Muscle of leg (tissue), 11 donors: ENCODE results near the gene CCDC97. TPM values are rescaled to one million over a fixed set of nuclear protein-coding genes. Genes with fewer than 3 reads are reported as not detected.

Experiments
- DNase-seq: peaks from one replicate; pipeline ENCODE4 v3.0.0; 2013
- H3K27ac ChIP-seq: one replicate; pipeline ENCODE4 v1.5.1; 2013; ENCODE audit warnings: mild to moderate bottlenecking, low read length, control low read depth
- H3K27me3 ChIP-seq: one replicate; pipeline ENCODE4 v1.6.1; 2013; ENCODE audit warnings: low read length; ENCODE audit not compliant: control insufficient read depth, insufficient read depth
- H3K36me3 ChIP-seq: one replicate; pipeline ENCODE4 v1.6.1; 2013; ENCODE audit warnings: low read length; ENCODE audit not compliant: control insufficient read depth, insufficient read depth
- H3K4me1 ChIP-seq: one replicate; pipeline ENCODE4 v1.6.1; 2013; ENCODE audit warnings: low read length; ENCODE audit not compliant: control insufficient read depth, insufficient read depth
- H3K4me3 ChIP-seq: one replicate; pipeline ENCODE4 v1.5.1; 2013; ENCODE audit warnings: low read length, control low read depth
- H3K9me3 ChIP-seq: replicated peaks from 2 replicates; pipeline ENCODE4 v1.6.1; 2013; ENCODE audit warnings: low read depth, low read length; ENCODE audit not compliant: control insufficient read depth
- WGBS: methylation state at CpG from one replicate; pipeline ENCODE4 v1.1.5; 2013; ENCODE audit warnings: missing lambda C conversion rate; ENCODE audit not compliant: insufficient coverage; 5-methylcytosine and 5-hydroxymethylcytosine counted together
- polyA plus RNA-seq, 8 donors: library from polyadenylated mRNA; unstranded; fragments of 120-200 nt; gene quantifications; one replicate each; pipeline versions ENCODE4 v1.2.1 to v1.2.3, GENCODE V29; 2013; ENCODE audit warnings: inconsistent platforms in 1 of 8, low replicate concordance in 1 of 8; ENCODE audit not compliant: insufficient read length in 8 of 8, insufficient read depth in 1 of 8
- total RNA-seq: library from RNA; stranded (reverse); fragments of 120-200 nt; gene quantifications from one replicate; pipeline ENCODE4 v1.2.4, GENCODE V29; 2013

CCDC97 gene
- total and polyA plus RNA-seq, 9 donors: 14.4 to 38.5 (median 35.3) TPM

DNA sequence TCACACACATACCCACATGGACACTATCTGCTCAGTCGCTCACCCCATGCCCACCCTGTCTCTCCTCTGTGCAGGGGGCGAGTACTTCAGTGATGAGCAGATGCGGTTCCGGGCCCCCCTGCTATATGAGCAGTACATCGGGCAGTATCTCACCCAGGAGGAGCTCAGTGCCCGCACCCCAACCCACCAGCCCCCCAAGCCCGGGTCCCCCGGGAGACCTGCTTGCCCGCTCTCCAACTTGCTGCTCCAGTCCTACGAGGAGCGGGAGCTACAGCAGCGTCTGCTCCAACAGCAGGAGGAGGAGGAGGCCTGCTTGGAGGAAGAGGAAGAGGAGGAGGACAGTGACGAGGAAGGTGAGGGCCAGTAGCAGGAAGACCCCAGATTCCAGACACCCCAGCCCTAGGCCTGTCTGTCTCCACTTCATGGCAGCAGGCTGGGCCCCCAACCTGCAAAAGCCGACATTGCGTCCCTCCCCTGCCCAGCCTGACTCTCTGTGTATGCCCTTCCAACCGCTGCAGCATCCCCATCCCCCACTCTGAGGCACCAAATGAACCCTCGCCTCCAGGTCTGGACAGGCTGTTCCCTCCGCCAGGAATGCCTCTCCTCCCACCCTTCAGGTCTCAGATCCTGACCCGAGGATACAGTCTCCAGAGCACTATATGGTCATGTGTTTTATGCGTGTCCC, 9.7 kb downstream of the CCDC97 start:
- H3K4me1 ChIP-seq: peaks cover 27% of the 10 kb centered on the region
- WGBS: 83% methylated on average over 9 of the region's 20 CpGs
- no peaks in the 10 kb centered on the region for H3K27me3 ChIP-seq
- DNase-seq: no peak
- peaks cover 85% of the 10 kb centered on the region for H3K36me3 ChIP-seq
- no peak overlapping the region for H3K27ac ChIP-seq
- no peak overlapping the region for H3K4me3 ChIP-seq
- no peaks in the 10 kb centered on the region for H3K9me3 ChIP-seq

DNA sequence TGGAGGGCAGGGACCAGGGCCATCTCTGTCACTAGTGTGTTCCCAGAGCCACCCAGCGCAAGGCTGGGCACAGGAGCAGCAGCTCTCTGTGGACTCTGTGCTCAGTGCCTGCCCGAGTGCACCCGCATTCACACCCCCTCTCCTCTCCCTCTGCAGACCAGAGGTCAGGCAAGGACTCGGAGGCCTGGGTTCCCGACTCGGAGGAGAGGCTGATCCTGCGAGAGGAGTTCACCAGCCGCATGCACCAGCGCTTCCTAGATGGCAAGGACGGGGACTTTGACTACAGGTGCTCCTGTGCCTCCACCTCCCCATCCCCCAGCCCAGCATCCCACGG, 10.2 kb downstream of the CCDC97 start:
- Histone ChIP-seq H3K36me3 (peaks cover 83% of the 10 kb centered on the region), H3K9me3 (no peaks in the 10 kb centered on the region), H3K27ac (no peak overlapping the region), H3K27me3 (no peaks in the 10 kb centered on the region), H3K4me1 (peaks cover 32% of the 10 kb centered on the region), H3K4me3 (no peak overlapping the region)
- no peak for DNase-seq
- 87% methylated on average over 9 of the region's 11 CpGs for WGBS

DNA sequence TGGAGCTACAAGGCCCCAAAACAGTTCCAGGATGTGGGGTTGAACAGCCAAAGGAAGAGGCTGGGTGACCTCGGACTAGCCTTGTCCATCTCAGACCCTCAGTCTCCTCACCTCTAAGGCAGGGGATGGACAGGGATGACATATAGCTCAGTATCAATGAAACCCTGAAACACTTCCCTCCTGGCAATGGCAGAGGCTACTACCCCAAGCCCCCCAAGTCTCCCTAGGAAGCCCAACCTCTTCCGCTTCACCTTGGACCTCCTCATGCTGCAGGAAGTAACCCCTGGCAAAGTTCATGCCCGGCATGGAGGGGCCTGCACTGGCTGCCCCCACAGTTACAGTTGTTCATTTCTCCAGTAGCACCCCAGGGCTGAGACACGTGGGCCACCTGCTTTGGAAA, 10.6 kb downstream of the CCDC97 start:
- no peak for DNase-seq
- WGBS: 100% methylated on average over 1 of the region's 4 CpGs
- H3K9me3 ChIP-seq: no peaks in the 10 kb centered on the region
- H3K36me3 ChIP-seq: peaks cover 79% of the 10 kb centered on the region
- no peaks in the 10 kb centered on the region for H3K27me3 ChIP-seq
- H3K4me1 ChIP-seq: peaks cover 36% of the 10 kb centered on the region
- no peak overlapping the region for H3K27ac ChIP-seq
- no peak overlapping the region for H3K4me3 ChIP-seq

DNA sequence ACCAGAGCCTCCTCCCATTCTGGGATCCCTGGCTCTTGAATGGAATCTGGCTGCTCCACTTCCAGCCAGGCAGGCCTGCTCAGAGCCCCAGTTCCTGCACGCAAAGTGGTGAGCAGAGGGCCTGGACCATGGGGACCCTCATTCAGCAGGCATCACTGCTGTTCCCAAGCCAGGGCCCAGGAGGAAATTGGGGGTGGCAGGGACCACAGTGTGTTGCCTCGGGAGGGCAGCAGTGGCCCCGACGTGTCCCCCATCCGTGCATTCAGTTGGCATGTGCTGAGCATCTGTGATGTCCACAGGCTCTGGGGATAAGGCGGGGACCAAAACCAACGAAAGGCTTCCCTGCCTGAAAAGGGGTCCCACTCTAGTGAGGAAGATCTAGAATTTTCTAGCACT, 11.2 kb downstream of the CCDC97 start:
- peaks cover 72% of the 10 kb centered on the region for H3K36me3 ChIP-seq
- H3K4me3 ChIP-seq: no peak overlapping the region
- DNase-seq: no peak
- H3K27me3 ChIP-seq: peaks cover under 1% of the 10 kb centered on the region
- no peaks in the 10 kb centered on the region for H3K9me3 ChIP-seq
- H3K4me1 ChIP-seq: peaks cover 42% of the 10 kb centered on the region
- WGBS: 57% methylated on average over 7 of the region's 7 CpGs
- no peak overlapping the region for H3K27ac ChIP-seq

DNA sequence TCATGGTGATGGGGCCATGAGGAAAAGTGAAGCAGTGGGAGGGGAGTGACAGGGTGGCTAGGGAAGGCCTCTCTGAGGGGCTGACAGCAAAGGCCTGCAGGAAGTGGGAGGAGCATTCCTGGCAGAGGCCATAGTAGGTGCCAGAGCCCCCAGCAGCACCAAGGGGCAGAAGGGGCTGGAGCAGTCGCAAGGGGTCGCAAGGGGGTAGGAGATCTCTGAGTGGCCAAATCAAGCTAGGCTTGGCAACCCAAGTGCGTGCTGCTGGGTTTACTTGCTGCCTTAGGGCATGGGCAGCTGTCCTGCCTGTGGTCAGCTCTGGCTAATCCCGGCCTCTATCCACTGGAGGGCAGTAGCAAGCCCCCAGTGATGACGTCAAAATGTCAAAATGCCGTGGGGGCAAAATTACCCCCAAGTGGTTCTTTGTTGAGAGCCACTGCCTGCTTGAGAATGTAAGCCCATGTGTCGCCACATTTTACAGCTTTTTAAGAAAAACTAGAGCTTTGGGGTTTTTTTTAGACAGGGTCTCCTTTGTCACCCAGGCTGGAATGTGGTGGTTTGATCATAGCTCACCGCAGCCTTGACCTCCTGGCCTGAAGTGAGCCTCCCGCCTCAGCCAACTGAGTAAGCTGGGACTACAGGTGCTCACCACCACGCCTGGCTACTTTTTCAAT, 11.8 kb downstream of the CCDC97 start:
- 44% methylated on average over 9 of the region's 10 CpGs for WGBS
- H3K27me3 ChIP-seq: peaks cover 3% of the 10 kb centered on the region
- peak; percentile 53 for DNase-seq
- H3K36me3 ChIP-seq: peaks cover 67% of the 10 kb centered on the region
- H3K4me3 ChIP-seq: no peak overlapping the region
- H3K9me3 ChIP-seq: no peaks in the 10 kb centered on the region
- peaks cover 47% of the 10 kb centered on the region for H3K4me1 ChIP-seq
- no peak overlapping the region for H3K27ac ChIP-seq

DNA sequence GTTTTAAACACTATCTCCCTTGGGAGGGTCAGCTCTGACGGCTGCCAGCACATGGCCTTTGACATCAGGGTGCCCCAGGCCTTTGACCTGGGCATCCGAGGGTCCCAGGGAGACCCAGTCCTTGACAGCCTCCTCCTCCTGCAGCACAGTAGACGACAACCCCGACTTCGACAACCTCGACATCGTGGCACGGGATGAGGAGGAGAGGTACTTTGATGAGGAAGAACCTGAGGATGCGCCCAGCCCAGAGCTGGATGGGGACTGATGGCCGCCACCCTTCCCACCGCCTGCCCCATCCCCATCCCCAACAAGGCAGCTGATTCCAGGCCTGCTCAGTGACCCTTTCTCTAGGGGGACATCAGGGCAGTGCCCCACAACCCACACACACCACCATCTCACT, 12.5 kb downstream of the CCDC97 start:
- H3K27ac ChIP-seq: no peak overlapping the region
- H3K9me3 ChIP-seq: no peaks in the 10 kb centered on the region
- 72% methylated on average over 3 of the region's 11 CpGs for WGBS
- peaks cover 54% of the 10 kb centered on the region for H3K4me1 ChIP-seq
- DNase-seq: no peak
- H3K4me3 ChIP-seq: no peak overlapping the region
- peaks cover 60% of the 10 kb centered on the region for H3K36me3 ChIP-seq
- H3K27me3 ChIP-seq: peaks cover 7% of the 10 kb centered on the region

DNA sequence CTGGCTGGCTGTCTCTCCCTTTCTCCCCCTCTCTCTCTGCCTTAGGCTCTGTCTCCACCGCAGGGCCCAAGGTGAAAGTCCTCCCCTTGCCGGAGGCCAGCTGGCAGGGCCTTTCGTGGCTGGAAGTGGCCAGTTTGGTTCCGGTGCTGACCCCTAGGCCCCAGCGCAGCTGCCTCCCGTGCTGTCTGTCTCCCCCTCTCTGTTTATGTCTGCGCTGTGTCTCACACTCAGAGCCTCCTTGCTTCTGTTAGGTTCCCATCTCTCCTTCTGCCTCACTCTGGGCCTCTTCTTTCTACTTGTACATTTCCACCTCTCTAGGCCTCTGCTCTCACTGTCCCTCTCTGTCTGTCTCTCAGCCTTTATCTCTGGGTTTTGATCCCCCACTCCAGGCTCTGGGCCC, 13.1 kb downstream of the CCDC97 start:
- 51% methylated on average over 7 of the region's 7 CpGs for WGBS
- H3K9me3 ChIP-seq: no peaks in the 10 kb centered on the region
- H3K27ac ChIP-seq: peak overlapping the region; percentile 20
- no peak overlapping the region for H3K4me3 ChIP-seq
- peaks cover 60% of the 10 kb centered on the region for H3K4me1 ChIP-seq
- peaks cover 59% of the 10 kb centered on the region for H3K36me3 ChIP-seq
- no peak for DNase-seq
- peaks cover 8% of the 10 kb centered on the region for H3K27me3 ChIP-seq

DNA sequence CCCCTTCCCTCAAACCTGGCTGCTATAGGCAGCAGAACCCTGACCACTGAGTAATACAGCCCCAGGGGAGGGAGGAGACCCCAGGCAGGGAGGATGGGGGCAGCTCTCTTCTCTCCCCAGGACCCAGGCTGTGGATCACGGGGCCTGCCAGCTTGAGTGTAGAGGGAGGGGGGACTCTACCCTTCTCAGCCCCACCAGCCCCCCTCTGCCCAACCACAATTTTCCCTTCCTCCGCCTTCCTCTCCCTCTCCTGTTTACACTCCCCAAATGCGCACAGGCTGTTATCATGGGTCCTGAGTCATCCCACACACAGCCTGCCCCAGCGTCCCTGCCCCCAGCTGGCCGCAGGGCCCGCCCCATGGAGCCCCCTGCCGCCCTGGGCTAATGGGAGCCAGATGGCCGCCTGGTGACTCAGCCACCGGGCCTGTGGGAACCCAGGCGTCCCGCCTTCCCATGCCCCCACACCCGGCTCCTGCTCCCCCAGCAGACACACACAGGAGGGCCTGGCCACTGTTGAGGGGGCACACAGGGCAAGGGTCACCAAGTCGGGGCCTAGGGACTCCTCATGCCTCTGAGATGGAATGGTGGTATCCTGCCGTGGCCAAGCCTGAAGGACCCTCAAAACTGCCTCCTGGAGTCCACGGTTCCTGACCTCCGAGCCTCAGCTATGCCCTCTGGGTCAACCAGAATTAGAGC, 13.6 kb downstream of the CCDC97 start:
- Histone ChIP-seq H3K27me3 (peaks cover 8% of the 10 kb centered on the region), H3K4me3 (no peak overlapping the region), H3K27ac (peak overlapping the region; percentile 20), H3K4me1 (peaks cover 66% of the 10 kb centered on the region), H3K36me3 (peaks cover 55% of the 10 kb centered on the region), H3K9me3 (no peaks in the 10 kb centered on the region)
- peak; percentile 43 for DNase-seq
- 33% methylated on average over 7 of the region's 16 CpGs for WGBS

DNA sequence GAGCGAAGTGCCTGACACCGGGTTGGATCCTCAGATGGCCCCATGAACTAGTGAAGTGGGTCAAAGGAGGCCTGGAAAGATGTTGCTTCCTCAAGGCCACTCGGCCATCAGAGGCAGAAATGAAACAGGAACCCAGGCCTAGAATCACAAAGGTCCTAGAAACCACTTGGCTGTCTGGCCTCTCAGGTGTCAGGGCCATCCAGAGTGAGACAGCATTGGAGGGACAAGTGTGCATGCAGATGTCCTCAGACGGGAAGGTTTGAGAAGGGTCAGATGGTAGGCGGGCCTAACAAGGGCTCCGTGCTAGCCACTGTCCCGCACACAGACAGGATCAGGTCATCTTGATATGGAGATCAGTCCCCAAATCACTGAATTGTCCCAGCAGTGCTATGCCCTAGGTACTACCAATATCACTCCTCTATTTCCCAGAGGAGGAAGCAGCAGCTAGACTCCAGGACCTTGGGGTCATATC, 14.3 kb downstream of the CCDC97 start:
- Histone ChIP-seq H3K4me1 (peaks cover 73% of the 10 kb centered on the region), H3K4me3 (no peak overlapping the region), H3K9me3 (no peaks in the 10 kb centered on the region), H3K27me3 (peaks cover 8% of the 10 kb centered on the region), H3K36me3 (peaks cover 48% of the 10 kb centered on the region), H3K27ac (peak overlapping the region; percentile 59)
- WGBS: 48% methylated on average over 4 of the region's 7 CpGs
- no peak for DNase-seq

DNA sequence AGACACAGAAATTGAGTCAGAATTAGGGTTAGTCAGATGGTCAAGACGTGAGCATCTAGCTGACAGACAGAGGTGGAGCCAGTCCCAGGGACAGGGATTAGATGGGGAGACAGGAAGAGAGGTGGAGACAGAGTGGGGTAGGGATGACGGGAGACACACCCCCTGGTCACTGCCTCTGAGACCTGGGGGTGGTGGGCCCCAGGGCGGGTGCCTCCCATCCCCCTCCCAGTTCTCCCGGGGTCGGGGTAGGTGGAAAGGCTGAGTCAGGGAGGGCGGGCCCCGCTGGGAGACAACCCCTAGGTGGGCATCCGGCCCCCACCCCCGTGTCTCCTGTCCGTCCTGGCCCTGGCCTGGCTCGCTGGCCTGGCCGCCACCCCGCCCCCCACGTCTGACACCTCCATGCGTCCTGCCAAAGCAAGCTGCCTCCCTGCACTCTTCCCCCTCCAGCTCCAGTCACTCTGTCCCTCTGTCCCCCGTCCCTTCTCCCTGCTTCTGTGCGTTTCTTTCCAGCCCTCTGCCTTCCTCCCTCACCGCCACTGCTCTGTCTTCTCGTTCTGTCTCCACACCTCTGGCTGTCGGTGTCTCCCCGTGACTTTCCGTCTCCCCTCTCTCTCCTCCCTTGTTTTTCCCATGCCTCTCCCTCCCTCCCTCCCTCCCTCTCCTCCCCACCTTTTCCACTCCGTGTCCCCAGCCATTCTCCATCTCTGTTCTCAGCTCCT, 15.1 kb downstream of the CCDC97 start:
- 3% methylated on average over 17 of the region's 23 CpGs for WGBS
- H3K27me3 ChIP-seq: peaks cover 8% of the 10 kb centered on the region
- H3K27ac ChIP-seq: peak overlapping the region; percentile 74
- peak overlapping the region; percentile 24 for H3K4me3 ChIP-seq
- H3K4me1 ChIP-seq: peaks cover 74% of the 10 kb centered on the region
- peaks cover 40% of the 10 kb centered on the region for H3K36me3 ChIP-seq
- peak; percentile 62 for DNase-seq
- H3K9me3 ChIP-seq: no peaks in the 10 kb centered on the region
